AG04449 (cell line): ENCODE measurements around the gene ATG9A.

ENCODE experiments used
- CTCF ChIA-PET: fragments of 350-600 bp; formaldehyde crosslinking; extraction: SDS; loops from one replicate; lab custom pipeline; 2021; ENCODE audit warnings: antibody characterized with exemption; lab: Yijun Ruan, JAX
- POLR2A ChIA-PET: fragments of 400-600, 350-600 bp; formaldehyde crosslinking; extraction: SDS; loops from one replicate; lab custom pipeline; 2020; ENCODE audit warnings: antibody characterized with exemption, inconsistent platforms; lab: Yijun Ruan, JAX
- DNase-seq: peaks from one replicate; pipeline ENCODE4 v3.0.0-alpha.2; 2010; ENCODE audit warnings: low read depth, low spot score
- H3K4me3 ChIP-seq: 2 replicates; pipeline ENCODE4 v1.5.1; 2011; ENCODE audit warnings: low read depth, mild to moderate bottlenecking, control low read depth, low read length
- CTCF ChIP-seq: IDR thresholded peaks from one replicate; pipeline ENCODE4 v1.5.1; 2011; ENCODE audit warnings: mild to moderate bottlenecking, moderate library complexity, low read length, control low read depth, inconsistent platforms; ENCODE audit not compliant: insufficient read depth; ENCODE audit errors: missing control alignments

ATG9A gene

GRCh38 chr2:219183151-219183772 lies 46.2 kb downstream of the ATG9A start:
- no peak for TF ChIP-seq CTCF
- ChIA-PET CTCF (interaction anchor here (1.5 to 5.8 kb wide), 4 partner anchors 12 to 111 kb away, joined by 3 to 37 read pairs (median 16); partner anchors contain the start of gene SLC23A3), POLR2A (interaction anchor here (2.9 kb wide), 1 partner anchor 23 kb away, joined by 6 read pairs; the partner anchor contains the start of gene ZFAND2B)
- DNase-seq = no peak
- H3K4me3 ChIP-seq = no peak overlapping the region

GRCh38 chr2:219182331-219183150 lies 46.9 kb downstream of the ATG9A start:
- no peak for DNase-seq
- ChIA-PET CTCF (interaction anchor here (0.8 to 5.8 kb wide), 8 partner anchors 10 to 112 kb away, joined by 3 to 37 read pairs (median 3); partner anchors contain the start of gene SLC23A3), POLR2A (interaction anchor here (2.9 kb wide), 1 partner anchor 24 kb away, joined by 6 read pairs; the partner anchor contains the start of gene ZFAND2B)
- H3K4me3 ChIP-seq = no peak overlapping the region
- TF ChIP-seq CTCF = no peak

GRCh38 chr2:219181531-219181930 lies 47.9 kb downstream of the ATG9A start:
- POLR2A ChIA-PET = interaction anchor here (2.9 kb wide), 1 partner anchor 25 kb away, joined by 6 read pairs; the partner anchor contains the start of gene ZFAND2B
- CTCF ChIA-PET = interaction anchor here (0.8 to 5.8 kb wide), 7 partner anchors 11 to 186 kb away, joined by 3 to 37 read pairs (median 3); partner anchors contain the start of gene SLC23A3

GRCh38 chr2:219180961-219181360 lies 48.5 kb downstream of the ATG9A start:
- DNase-seq = no peak
- CTCF ChIA-PET = interaction anchor here (0.8 to 5.8 kb wide), 8 partner anchors 8 to 186 kb away, joined by 3 to 37 read pairs (median 4); partner anchors contain the start of gene SLC23A3
- POLR2A ChIA-PET = no interaction called here
- H3K4me3 ChIP-seq = no peak overlapping the region
- TF ChIP-seq CTCF = no peak

More at GRCh38 chr2:219181531-219181930, 47.9 kb downstream of the ATG9A start:
- no peak overlapping the region for H3K4me3 ChIP-seq
- no peak for TF ChIP-seq CTCF
- no peak for DNase-seq

GRCh38 chr2:219179601-219180465 lies 49.6 kb downstream of the ATG9A start:
- TF ChIP-seq CTCF = no peak
- ChIA-PET CTCF (interaction anchor here (0.8 to 5.8 kb wide), 11 partner anchors 9 to 185 kb away, joined by 3 to 37 read pairs (median 3); partner anchors contain the start of gene SLC23A3), POLR2A (no interaction called here)
- DNase-seq = no peak
- peak overlapping the region; percentile 23 for H3K4me3 ChIP-seq
